Astrocyte of the hippocampus (primary cell): ENCODE measurements around the gene FZD10.

Experiments
- DNase-seq: peaks from one replicate; pipeline ENCODE4 v3.0.0; 2011; ENCODE audit warnings: low read depth, low spot score

Gene FZD10

GRCh38 chr12:130132831-130133511 lies 29.3 kb upstream of the FZD10 start:
- no peak for DNase-seq

GRCh38 chr12:130133851-130134562 lies 28.3 kb upstream of the FZD10 start:
- no peak for DNase-seq

- DNase-seq = no peak
Measured at GRCh38 chr12:130134563-130134915, 27.7 kb upstream of the FZD10 start.

GRCh38 chr12:130136509-130137039 lies 25.7 kb upstream of the FZD10 start:
- no peak for DNase-seq

GRCh38 chr12:130137040-130138018 lies 24.9 kb upstream of the FZD10 start:
- DNase-seq = no peak

GRCh38 chr12:130138478-130138877 lies 23.8 kb upstream of the FZD10 start:
- DNase-seq = no peak

- no peak for DNase-seq
Measured at GRCh38 chr12:130139567-130140421, 22.5 kb upstream of the FZD10 start.

GRCh38 chr12:130141105-130141504 lies 21.2 kb upstream of the FZD10 start:
- DNase-seq = no peak

GRCh38 chr12:130141901-130142683 lies 20.2 kb upstream of the FZD10 start:
- DNase-seq = no peak

GRCh38 chr12:130142736-130143135 lies 19.5 kb upstream of the FZD10 start:
- no peak for DNase-seq

GRCh38 chr12:130143136-130143535 lies 19.1 kb upstream of the FZD10 start:
- DNase-seq = no peak

- no peak for DNase-seq
Measured at GRCh38 chr12:130144256-130144655, 18.0 kb upstream of the FZD10 start.

- no peak for DNase-seq
Measured at GRCh38 chr12:130145731-130146130, 16.5 kb upstream of the FZD10 start.

- DNase-seq = no peak
Measured at GRCh38 chr12:130146176-130146931, 15.9 kb upstream of the FZD10 start.

- DNase-seq = no peak
Measured at GRCh38 chr12:130147875-130148596, 14.2 kb upstream of the FZD10 start.

- DNase-seq = no peak
Measured at GRCh38 chr12:130151846-130152245, 10.4 kb upstream of the FZD10 start.

- no peak for DNase-seq
Measured at GRCh38 chr12:130152386-130152785, 9.9 kb upstream of the FZD10 start.

GRCh38 chr12:130153803-130154202 lies 8.5 kb upstream of the FZD10 start:
- DNase-seq = no peak
